Measurements from ENCODE around the gene PEX1. TPM values are rescaled to one million over a fixed set of nuclear protein-coding genes. Genes with fewer than 3 reads are reported as not detected.
A peak's percentile ranks its signal among the peaks of the same experiment; 100 is the strongest.
"Not testable (repeated sequence)": the region's sequence is repeated elsewhere in the genome, so short reads cannot be mapped to it uniquely, and the experiment has no call there.

PEX1 gene
- total RNA-seq, 2 donors from 2014 or later = 19.0 to 23.7 TPM

DNA sequence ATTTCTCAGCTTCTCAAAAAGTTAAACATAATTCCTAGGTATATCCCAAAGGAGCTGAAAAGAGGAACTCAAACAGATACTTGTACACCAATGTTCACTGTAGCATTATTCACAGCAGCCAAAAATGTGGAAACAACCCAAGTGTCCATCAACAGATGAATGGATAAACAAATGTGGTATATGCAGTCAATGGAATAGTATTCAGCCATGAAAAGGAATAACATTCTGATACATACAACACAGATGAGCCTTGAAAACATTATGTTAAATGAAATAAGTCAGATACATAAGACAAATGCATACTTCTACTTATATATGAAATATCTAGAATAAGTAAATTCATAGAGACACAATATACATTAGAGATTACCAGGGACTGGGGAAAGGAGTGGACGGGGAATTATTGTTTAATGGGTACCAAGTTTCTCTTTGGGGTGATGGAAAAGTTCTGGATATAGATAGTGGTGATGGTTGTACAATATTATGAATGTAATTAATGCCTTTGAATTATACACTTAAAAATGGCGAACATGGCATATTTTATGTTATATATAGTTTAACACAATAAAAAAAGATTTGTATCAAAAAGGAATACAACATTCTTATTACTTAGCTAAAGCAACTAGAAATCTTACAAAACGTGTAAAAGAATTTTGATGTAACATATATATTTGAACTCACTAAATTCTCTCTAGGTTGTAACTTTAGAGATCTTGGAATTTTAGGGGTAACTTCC is 15.0 kb downstream of the PEX1 start:
- no peak for DNase-seq
- intact Hi-C loops (cut with DNase I, micrococcal nuclease) = no loop called here
- no peak for ATAC-seq

DNA sequence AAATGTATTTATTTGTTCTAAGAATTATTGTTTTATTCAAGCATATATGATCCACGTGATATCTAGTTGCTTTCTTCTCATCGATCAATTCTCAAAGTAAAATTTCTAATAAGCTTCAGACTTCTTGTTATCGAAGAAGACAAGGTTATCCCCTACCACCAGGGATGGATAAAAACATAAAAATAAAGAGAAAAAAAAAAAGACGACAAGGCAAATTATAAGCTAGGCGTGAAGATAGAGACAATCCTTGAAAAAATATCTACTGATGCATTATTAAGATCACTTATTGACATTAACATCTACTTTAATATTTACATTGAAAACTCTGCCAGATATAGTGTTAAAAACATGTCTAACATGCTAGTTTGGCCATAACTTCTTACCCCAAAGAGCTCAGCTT is 19.4 kb downstream of the PEX1 start:
- intact Hi-C loops (cut with DNase I, micrococcal nuclease) = loop anchor here in 1 of 2 donors (10.0 kb wide), 1 partner anchor 56 kb away; no protein-coding TSS in a partner anchor
- DNase-seq (no peak), ATAC-seq (no peak)

DNA sequence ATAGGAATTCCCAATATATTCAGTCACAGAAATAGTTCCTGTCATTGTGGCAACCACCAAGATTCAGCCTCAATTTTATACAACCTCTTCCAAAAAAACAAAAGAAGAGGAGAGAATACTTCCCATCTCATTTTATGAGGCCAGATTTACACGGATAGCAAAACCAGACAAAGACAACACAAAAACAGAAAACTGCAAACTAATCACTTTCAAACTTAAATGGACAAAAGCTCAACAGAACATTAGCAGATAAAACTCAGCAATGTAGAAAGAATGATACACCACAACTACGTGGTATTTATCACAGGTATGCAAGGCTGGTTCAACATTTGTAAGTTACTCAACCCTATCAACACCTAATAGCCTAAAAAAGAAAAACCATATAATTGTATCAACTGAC is 22.0 kb downstream of the PEX1 start:
- intact Hi-C loops (cut with DNase I, micrococcal nuclease) = loop anchor here in 1 of 2 donors (10.0 kb wide), 1 partner anchor 58 kb away; no protein-coding TSS in a partner anchor
- no peak for DNase-seq
- ATAC-seq = no peak

DNA sequence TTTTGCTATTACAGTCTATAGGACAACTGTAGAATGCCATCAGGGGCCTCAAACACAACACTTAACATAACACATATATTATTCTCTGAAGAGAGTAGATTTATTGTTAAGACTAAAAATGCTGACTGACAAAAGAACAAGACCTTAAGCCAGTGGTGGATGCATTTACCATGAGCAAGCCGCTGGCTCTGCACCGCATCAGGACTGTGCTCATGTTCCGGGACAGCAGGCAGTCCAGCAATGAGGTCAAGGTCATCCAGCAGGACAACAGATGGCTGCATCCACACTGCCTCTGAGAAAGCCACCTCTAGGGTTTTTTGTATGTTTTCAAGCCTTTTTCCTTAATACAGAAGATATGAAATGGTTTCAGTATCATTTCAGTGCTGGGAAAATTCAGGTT is 23.8 kb downstream of the PEX1 start:
- no peak for DNase-seq
- intact Hi-C loops (cut with DNase I, micrococcal nuclease) = loop anchor here in 1 of 2 donors (10.0 kb wide), 1 partner anchor 60 kb away; no protein-coding TSS in a partner anchor
- no peak for ATAC-seq

DNA sequence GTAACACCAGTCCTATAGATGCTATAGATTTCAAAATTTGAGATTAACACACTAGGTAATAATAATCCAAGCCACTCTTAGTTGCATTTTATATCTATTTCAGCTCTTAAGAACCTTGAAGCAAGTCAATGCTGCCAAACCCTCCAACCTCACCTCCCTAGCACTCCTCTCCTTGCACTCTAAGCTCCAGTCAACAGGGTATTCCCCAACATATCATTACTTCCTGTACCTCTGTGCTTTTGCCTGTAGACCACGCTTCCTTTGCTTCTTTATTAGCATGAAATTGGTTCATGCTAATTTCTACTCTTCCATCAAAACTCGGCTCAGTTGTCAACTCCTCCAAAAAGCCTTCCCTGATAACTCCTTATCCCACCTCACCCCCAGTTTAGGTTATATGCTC is 24.6 kb downstream of the PEX1 start:
- ATAC-seq = no peak
- no peak for DNase-seq

DNA sequence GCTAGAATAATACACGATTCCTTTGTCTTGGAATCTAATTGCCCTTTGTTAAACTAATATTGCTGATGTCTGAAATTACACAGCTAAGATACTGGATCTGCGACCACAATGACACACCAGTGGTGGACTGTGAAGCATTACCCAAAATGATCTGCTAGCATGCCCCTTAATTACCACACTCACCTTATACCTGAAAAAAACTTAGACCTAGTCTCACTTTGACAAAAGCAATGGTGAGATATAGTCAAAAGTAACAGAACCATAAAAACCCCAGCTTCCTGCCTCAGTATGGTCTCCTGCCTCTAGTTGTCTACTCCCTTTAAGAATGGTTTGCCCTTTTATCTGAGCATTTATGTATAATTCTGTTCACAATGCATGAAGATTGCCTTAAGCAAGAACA is 29.8 kb downstream of the PEX1 start:
- intact Hi-C loops (cut with DNase I, micrococcal nuclease) = no loop called here
- no peak for ATAC-seq
- DNase-seq = no peak

More for the DNA sequence above, 24.6 kb downstream of the PEX1 start:
- intact Hi-C loops (cut with DNase I, micrococcal nuclease) = loop anchor here in 1 of 2 donors (10.0 kb wide), 1 partner anchor 61 kb away; no protein-coding TSS in a partner anchor

DNA sequence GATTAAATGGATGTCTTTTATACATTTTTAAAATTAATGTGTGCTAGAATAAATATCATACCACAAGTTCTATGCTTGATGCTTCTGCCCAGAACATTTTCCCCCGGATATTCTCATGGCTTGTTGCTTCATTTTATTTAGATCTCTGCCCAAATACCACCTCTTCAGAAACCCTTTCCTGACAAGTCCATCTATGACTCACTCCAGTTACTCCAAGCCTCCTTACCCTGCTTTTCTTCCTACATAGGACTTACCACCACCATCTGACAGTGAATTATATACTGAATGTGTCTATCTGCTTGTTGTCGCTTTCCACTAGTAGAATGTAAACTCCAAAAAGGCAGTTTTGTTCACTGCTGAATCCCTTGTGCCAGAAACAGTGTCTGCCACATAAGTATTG is 31.4 kb downstream of the PEX1 start:
- DNase-seq (no peak), ATAC-seq (no peak)
- intact Hi-C loops (cut with DNase I, micrococcal nuclease) = no loop called here

DNA sequence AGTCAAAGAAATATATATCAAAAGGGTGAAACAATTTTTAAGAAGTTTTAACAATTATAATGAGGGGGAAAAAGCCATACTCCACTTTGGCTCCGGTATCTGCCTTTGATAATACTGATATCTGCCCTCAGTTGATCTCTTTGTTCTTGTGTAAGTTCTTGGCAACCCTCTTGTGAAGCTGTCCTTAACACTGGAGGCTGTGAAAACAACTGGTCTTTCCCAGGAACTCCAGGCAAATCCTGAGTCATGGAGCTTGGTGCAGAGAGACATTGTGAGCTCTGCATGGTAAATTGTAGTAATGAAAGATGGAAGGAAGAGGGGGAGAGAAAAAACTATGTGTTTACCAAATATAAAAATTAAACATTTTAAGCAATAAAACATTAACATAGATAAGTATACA is 38.7 kb downstream of the PEX1 start:
- no peak for ATAC-seq
- DNase-seq = no peak
- intact Hi-C loops (cut with DNase I, micrococcal nuclease) = no loop called here

DNA sequence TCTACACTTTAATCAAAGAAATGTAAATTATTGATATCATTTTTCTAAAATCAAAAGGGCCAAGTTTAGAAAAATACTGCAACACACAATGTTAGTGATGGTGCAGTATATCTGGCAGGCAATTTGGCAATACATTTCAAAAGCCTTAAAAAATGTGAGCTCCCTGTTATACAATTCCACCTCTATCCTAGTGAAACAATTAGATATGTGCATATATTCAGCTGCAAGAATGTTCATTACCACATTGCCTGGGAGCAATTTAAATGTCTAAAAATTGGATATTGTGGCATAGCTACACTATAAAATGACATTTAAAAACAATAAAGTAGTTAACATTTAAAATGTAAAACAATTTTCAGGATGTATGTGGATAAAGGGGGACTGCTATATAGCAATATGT is 40.5 kb downstream of the PEX1 start:
- DNase-seq (no peak), ATAC-seq (no peak)
- intact Hi-C loops (cut with DNase I, micrococcal nuclease) = no loop called here

DNA sequence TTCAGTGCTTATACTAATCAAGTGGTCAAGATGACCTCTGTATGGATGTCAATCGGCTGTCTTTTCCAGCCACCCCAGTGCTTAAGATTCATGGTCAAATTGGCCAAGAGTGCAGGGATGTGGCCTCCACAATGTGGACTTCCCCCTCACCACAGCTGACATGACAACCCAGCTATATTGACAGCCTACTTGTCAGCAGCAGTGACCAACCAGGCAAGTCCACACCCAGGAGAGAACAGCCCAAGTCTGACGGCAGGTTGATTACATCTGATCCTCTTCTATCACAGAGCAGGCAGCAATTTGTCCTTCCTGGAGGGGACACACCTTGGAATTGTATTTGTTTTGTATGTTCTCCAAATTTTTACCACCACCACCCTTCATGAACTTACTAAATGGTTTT is 42.3 kb downstream of the PEX1 start:
- DNase-seq (peak; percentile 58 to 80), ATAC-seq (peak; percentile 98)

DNA sequence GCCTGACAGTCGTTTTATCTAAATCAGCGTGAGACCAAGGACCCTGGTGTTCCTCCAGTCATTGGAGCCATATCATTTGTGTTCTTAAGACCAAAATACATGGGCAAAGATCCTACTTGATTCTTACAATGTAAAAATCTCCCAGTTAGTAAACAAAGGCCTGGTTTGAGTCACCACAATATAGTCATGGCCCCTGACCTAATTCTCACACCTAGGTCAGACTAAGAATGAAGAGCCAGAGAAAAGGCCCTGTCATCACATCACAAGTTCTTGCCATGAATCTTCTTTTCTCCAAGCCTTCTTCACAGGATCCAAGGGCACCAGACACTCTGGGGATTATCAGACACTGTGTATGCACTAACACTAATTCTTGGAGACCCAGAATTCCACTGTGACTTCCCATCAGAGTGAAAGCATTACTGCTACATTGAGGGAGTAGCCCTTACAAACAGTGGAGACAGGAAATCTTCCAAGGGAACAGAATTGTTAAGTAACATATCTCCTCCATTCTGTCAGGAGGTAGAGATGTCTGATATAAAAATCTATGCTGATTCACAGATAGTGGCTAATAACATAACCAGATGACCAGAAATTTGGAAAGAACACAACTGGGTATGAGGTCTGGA is 42.9 kb downstream of the PEX1 start:
- peak; percentile 25 for ATAC-seq
- intact Hi-C loops (cut with DNase I, micrococcal nuclease) = no loop called here
- DNase-seq = no peak

More for the DNA sequence above, 42.3 kb downstream of the PEX1 start:
- intact Hi-C loops (cut with DNase I, micrococcal nuclease) = no loop called here

DNA sequence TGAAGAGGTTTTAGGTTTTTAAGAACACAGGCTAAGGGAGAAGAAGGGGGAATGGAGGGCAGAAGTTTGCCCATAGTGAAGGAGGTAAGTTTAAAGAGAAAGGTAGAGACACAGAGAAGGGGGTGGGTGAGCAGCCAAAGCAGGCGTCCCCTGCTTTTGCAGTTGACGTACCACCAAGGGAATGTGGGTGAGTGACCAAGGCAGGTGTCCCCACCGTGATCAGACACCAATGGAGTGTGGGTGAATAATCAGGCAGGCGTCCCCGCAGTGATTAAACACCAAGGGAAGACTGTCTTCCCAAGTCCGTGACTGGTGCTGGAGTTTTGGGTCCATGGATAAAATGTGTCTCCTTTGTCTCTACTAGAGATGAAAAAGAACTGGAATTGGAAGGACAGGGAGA is 44.1 kb downstream of the PEX1 start:
- DNase-seq; intact Hi-C loops (cut with DNase I, micrococcal nuclease); ATAC-seq: not testable (repeated sequence)

DNA sequence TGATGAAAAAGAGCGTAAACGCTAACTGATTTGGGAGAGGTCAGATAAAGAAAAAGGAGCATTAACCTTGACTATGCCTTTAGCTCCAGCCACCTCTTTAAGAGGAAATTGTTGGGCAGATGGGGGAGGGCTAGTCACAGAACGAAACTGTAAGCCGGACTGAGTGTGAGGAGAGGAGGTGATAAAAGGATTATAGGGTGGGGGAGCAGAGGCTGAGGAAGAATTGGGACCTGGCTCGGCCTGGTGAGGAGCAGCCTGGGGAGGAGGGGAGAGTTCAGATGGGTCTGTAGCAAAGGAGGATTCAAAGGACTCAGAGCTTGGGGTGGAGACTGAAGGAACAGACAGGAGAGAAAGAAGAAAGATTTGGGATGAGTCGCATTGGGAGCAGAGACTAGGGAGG is 44.7 kb downstream of the PEX1 start:
- intact Hi-C loops (cut with DNase I, micrococcal nuclease); ATAC-seq; DNase-seq: not testable (repeated sequence)

DNA sequence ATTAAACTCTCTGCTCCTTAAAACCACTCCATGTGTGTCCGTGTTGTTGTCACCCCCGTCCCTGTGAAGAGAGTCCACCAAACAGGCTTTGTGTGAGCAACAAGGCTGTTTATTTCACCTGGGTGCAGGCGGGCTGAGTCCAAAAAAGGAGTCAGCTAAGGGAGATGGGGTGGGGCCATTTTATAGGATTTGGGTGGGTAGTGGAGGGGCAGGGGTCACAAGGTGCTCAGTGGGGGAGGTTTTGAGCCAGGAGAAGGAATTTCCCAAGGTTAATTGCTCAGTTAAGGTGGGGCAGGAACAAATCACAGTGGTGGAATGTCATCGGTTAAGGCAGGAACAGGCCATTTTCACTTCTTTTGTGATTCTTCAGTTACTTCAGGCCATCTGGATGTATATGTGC is 49.2 kb downstream of the PEX1 start:
- peak; percentile 81 for ATAC-seq
- intact Hi-C loops (cut with DNase I, micrococcal nuclease) = not testable (repeated sequence)
- DNase-seq = peak in 1 of 2 donors; percentile 42

DNA sequence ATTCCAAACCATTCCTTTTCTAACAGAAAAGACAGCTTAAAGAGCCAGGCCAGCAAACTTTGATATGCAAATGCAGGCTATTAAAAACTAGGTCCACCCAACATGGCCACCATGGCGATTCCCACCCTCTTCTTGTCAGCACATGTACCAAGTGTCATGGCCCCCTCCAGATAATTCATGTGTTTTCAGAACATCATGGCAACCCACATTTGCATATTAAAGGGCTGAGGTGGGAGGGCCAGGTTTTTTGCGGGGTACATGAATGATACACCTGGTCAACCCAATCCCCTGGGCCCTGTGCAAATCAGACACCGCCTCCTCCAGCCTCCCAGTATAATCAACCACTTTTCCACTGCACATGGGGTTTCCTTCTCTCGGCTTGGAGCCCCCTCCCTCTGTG is 49.6 kb downstream of the PEX1 start:
- ATAC-seq (peak; percentile 40), DNase-seq (no peak)
- intact Hi-C loops (cut with DNase I, micrococcal nuclease) = no loop called here

DNA sequence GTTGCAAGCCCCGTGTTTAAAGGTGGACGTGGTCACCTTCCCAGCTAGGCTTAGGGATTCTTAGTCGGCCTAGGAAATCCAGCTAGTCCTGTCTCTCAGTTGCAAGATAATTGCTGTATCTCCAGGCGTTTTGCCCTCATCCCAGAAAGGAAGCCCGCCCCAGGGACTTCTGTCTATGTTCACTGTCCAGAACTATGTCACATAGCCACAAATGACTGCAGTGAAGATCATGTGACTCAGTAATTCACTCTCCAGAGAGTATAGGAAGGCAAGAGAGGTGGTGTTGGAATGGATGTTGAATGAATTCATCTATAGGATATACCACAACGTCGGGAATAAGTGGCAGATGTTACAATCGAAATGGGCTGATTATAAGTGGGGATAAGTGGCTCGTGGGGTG is 50.2 kb downstream of the PEX1 start:
- no peak for DNase-seq
- intact Hi-C loops (cut with DNase I, micrococcal nuclease) = no loop called here
- ATAC-seq = no peak

DNA sequence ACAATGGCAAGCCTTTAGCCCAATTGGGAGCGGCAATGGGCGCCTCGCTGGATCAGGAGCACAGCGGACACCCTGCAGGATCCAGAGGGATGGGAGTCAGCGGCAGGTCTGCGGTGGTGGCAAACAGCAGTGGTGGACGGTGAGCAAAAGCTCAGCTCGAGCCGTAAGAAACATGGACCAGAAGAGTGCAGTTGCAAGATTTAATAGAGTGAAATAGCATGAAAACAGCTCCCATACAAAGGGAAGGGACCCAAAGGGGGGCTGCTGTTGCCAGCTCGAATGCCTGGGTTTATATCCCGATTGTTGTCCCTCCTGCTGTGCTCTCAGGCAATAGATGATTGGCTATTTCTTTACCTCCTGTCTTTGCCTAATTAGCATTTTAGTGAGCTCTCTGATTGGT is 50.6 kb downstream of the PEX1 start, which contains the start of gene ERVW-1:
Gene ERVW-1, minus strand, starts transcription at position 266 of the 400 bp plus-strand sequence. CDS start 7,565 bp downstream, outside the sequence.
- intact Hi-C loops (cut with DNase I, micrococcal nuclease); ATAC-seq; DNase-seq: not testable (repeated sequence)

DNA sequence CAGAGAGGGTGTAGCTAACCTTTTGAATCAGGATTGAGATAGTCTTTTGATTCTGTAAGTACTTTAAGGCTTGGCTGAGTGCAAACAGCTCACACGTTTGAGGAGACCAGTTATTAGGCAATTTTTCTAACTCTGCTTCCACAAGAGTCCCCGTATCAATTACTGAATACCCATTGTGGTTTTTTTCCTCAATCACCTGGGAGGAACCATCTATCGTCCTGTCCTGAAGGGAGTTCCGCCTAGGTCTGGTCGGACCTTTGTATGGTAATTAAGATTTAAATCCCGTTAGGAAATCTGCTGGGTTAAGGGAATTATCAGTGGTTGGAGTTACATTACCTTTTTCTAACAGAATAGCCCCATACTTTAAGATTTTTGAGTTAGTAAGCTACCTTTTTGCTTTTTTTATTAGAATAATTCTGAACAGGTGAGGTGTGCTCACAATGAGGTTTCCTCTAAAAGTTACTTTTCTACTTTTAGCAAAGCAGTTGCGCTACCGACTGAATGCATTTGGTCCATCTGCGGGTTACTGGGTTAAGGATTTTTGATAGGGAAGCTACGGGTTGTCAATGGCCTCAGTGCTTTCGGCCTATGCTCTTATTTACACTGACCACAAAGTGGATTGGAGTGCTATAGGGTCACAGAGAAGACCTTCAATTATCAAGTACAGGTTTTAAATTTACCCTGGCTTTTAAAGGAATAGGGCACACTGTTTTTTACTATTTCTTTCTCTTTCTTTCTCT is 52.3 kb downstream of the PEX1 start:
- ATAC-seq; intact Hi-C loops (cut with DNase I, micrococcal nuclease); DNase-seq: not testable (repeated sequence)

DNA sequence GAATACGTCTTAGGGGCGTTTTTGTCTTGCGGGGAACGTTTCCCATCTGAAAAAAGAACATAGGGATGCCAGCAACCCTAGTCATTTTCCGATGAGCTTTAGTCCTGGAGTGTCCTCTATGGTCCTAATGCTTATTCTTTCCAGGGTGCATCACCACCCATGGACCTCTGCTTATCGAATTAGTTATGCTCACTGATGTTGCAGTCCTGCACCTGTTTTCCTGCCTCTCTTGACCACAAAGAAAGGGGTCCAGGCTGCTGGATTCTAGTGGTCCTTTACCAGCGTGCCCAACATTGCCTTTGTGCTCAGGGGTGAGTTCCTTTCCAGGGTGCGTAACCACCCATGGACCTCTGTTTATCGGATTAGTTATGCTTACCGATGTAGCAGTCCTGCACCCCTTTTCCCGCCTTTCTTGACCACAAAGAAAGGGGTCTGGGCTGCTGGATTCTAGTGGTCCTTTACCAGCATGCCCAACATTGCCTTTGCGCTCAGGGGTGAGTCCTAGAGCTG is 53.0 kb downstream of the PEX1 start:
- DNase-seq; intact Hi-C loops (cut with DNase I, micrococcal nuclease); ATAC-seq: not testable (repeated sequence)
